Heart right ventricle (tissue), 16 donors: ENCODE measurements around the gene GLCE. TPM values are rescaled to one million over a fixed set of nuclear protein-coding genes. Genes with fewer than 3 reads are reported as not detected.
A peak's percentile ranks its signal among the peaks of the same experiment; 100 is the strongest.

Source experiments
- ATAC-seq, 8 donors: fragments of 200-7000 bp; cut with Tn5 transposase; one replicate each; pipeline ENCODE4 v1.9.1; 2020; ENCODE audit warnings: mild to moderate bottlenecking in 8 of 8, moderate library complexity in 8 of 8, moderate number of reproducible peaks in 1 of 8
- DNase-seq, 2 donors: peaks; one replicate each; pipeline ENCODE4 v3.0.0-alpha.2; 2020
- H3K27ac ChIP-seq, 10 donors: fragments of 200-600 bp; sonication (generic) in 2 of 10; one replicate each; pipeline versions ENCODE4 v1.5.0 to v1.8.0; 2020 to 2022; ENCODE audit warnings: mild to moderate bottlenecking in 3 of 10
- H3K27me3 ChIP-seq, 7 donors: fragments of 200-600 bp; one replicate each; pipeline ENCODE4 v1.8.0; 2021 to 2022; ENCODE audit warnings: mild to moderate bottlenecking in 2 of 7
- H3K36me3 ChIP-seq, 9 donors: fragments of 200-600 bp; sonication (generic) in 1 of 9; one replicate each; pipeline versions ENCODE4 v1.5.0 to v1.8.0; 2020 to 2022; ENCODE audit warnings: mild to moderate bottlenecking in 2 of 9
- H3K4me1 ChIP-seq, 9 donors: fragments of 200-600 bp; sonication (generic) in 1 of 9; one replicate each; pipeline versions ENCODE4 v1.5.0 to v1.8.0; 2020 to 2022; ENCODE audit warnings: mild to moderate bottlenecking in 4 of 9
- H3K4me3 ChIP-seq, 10 donors: fragments of 200-600 bp; sonication (generic) in 2 of 10; one replicate each; pipeline versions ENCODE4 v1.5.0 to v1.8.0; 2020 to 2022; ENCODE audit warnings: mild to moderate bottlenecking in 7 of 10, moderate library complexity in 2 of 10
- H3K9me3 ChIP-seq, 11 donors: fragments of 200-600 bp in 10 of 11; sonication (generic) in 2 of 11; one replicate each; pipeline versions ENCODE4 v1.5.0 to v1.8.0; 2013 to 2022; ENCODE audit warnings: mild to moderate bottlenecking in 2 of 11, control low read depth in 1 of 11, moderate library complexity in 1 of 11
- WGBS, 2 donors: extraction: QIAGEN DNeasy Blood & Tissue Kit; methylation state at CpG; one replicate each; pipeline ENCODE4 v1.1.7; 2013; ENCODE audit warnings: inconsistent platforms in 1 of 2; 5-methylcytosine and 5-hydroxymethylcytosine counted together
- intact Hi-C, 10 donors: fragments of 100-400 bp; cut with DNase I; formaldehyde crosslinking; loops; one replicate each; pipeline versions ENCODE4 v1.11.1 to v1.14.2; 2022
- polyA plus RNA-seq, 2 donors: library from polyadenylated mRNA; stranded (reverse); fragments of 200-250 nt; gene quantifications; one replicate each; pipeline ENCODE4 v1.2.3, GENCODE V29; 2013
- total RNA-seq, 10 donors: library from RNA; stranded (reverse); fragmentation: NEBNext Ultra II Directional in 3 of 10; extraction: Animal tissue kit (Norgen Biotek cat#: 25700) in 3 of 10; gene quantifications; one replicate each; pipeline versions ENCODE4 v1.2.1 to v1.2.4, GENCODE V29; 2021 to 2023
- TF ChIP-seq, protein P1 (sequence below), 9 donors: fragments of 200-600 bp; sonication (generic) in 2 of 9; IDR thresholded peaks; one replicate each; pipeline versions ENCODE4 v1.5.0 to v1.8.0; 2021 to 2022; ENCODE audit warnings: antibody characterized with exemption in 9 of 9, mild to moderate bottlenecking in 5 of 9, moderate library complexity in 1 of 9
- donor health status: Arrhythmogenic right ventricular cardiomyopathy.
- donor health status: ischemic (EF 13 %, LVEDD 7.1; RV severe dilation, severe dysfunction).
- donor health status: healthy with polysubstance abuse.
- donor health status: DM: no; HTN: yes; CAD: no.
- donor health status: DM: no; HTN: no; CAD: no.
- donor health status: ischemic (EF 25% LVEDD 6.9; RV normal size, moderate dysfunction).
- donor health status: ischemic (EF 25% LVEDD 5.7; RV mildly dilated, moderate dysfunction).
- donor health status: healthy.
- donor health status: DM: yes; HTN: yes; CAD: no.
- donor health status: Ischemic cardiomyopathy.
- donor health status: ischemic (EF 35%, LVEDD 5.7; RV mildly dilated, moderate dysfunction).
- donor health status: nonischemic (EF 11% LVEDD 7.7; RV severe dilation, severe dysfunction).
- donor health status: DM: yes; HTN: yes; CAD: no.
- donor health status: PGD.
- donor health status: ischemic (EF 29% LVEDD 5.4; RV normal size, mild dysfunction).
- donor health status: nonischemic (EF 23%, LVEDD 6.1; RV moderate dilation, normal function).

GLCE gene
- total and polyA plus RNA-seq, 12 donors: 5.4 to 13.3 (median 7.5) TPM

GRCh38 chr15:69285834-69286233 lies 125.4 kb downstream of the GLCE start:
- Histone ChIP-seq H3K27ac (no peak overlapping the region), H3K4me1 (peaks cover 0 to 24% (median 12%) of the 10 kb centered on the region in 9 donors), H3K9me3 (no peaks in the 10 kb centered on the region), H3K4me3 (no peak overlapping the region), H3K27me3 (no peaks in the 10 kb centered on the region), H3K36me3 (no peaks in the 10 kb centered on the region)
- WGBS, 2 donors: 95 to 96% methylated on average over 12 of the region's 12 CpGs
- no peak for DNase-seq
- TF ChIP-seq, protein P1, sequence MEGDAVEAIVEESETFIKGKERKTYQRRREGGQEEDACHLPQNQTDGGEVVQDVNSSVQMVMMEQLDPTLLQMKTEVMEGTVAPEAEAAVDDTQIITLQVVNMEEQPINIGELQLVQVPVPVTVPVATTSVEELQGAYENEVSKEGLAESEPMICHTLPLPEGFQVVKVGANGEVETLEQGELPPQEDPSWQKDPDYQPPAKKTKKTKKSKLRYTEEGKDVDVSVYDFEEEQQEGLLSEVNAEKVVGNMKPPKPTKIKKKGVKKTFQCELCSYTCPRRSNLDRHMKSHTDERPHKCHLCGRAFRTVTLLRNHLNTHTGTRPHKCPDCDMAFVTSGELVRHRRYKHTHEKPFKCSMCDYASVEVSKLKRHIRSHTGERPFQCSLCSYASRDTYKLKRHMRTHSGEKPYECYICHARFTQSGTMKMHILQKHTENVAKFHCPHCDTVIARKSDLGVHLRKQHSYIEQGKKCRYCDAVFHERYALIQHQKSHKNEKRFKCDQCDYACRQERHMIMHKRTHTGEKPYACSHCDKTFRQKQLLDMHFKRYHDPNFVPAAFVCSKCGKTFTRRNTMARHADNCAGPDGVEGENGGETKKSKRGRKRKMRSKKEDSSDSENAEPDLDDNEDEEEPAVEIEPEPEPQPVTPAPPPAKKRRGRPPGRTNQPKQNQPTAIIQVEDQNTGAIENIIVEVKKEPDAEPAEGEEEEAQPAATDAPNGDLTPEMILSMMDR (IDR thresholded peaks at IDR 0.05): no peak
- intact Hi-C loops: no loop called here
- ATAC-seq: no peak

GRCh38 chr15:69288011-69288410 lies 127.6 kb downstream of the GLCE start:
- 83 to 90% methylated on average over 7 of the region's 7 CpGs for WGBS, 2 donors
- Histone ChIP-seq H3K4me1 (peaks cover 0 to 32% (median 13%) of the 10 kb centered on the region in 9 donors), H3K4me3 (no peak overlapping the region)

DNA sequence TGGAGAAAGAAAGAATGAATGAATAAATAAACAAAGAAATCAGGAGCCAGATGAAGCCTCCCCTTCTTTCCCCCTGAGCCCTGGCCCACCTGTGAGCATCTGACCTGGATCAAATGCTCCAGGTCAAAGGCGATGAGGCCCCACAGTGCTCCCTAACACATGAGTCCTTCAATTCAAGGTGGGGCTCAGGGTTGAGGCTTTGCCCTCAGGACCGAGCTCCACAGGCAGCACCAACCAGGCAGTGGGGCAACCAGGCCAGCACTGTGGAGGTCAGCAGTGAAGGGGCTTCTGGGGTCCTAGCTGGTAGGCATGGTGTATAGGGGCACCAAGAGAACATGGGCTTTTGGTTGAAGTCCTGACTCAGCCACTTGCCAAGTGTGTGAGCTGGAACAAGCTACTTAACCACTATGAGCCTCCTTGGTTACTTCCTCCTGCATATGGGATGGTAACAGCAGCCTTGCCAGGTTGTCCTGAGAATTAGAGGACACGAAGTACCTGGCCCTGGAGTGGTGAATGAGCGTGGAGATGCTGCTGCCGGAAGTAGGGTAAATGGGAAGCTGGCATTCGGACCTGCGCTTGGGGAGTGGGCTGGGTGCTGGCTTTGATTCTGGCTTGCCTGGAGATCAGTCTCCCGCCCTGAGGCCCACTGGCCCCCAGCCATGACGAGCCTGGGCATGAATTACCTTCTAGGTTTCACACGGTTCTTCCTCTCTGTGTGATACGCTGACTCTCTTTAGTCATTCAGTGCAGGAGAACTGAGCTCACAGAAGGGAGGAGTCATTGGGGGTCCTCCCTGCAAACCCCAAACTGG lies 128.3 kb downstream of the GLCE start:
- ATAC-seq: peak in 1 of 8 donors; percentile 13

More at GRCh38 chr15:69288011-69288410, 127.6 kb downstream of the GLCE start:
- ATAC-seq: no peak
- Histone ChIP-seq H3K27ac (peak overlapping the region in 1 of 10 donors; percentile 82), H3K27me3 (no peaks in the 10 kb centered on the region), H3K9me3 (no peaks in the 10 kb centered on the region), H3K36me3 (no peaks in the 10 kb centered on the region)
- intact Hi-C loops: no loop called here
- DNase-seq: no peak
- TF ChIP-seq, protein P1 (IDR thresholded peaks at IDR 0.05): no peak

DNA sequence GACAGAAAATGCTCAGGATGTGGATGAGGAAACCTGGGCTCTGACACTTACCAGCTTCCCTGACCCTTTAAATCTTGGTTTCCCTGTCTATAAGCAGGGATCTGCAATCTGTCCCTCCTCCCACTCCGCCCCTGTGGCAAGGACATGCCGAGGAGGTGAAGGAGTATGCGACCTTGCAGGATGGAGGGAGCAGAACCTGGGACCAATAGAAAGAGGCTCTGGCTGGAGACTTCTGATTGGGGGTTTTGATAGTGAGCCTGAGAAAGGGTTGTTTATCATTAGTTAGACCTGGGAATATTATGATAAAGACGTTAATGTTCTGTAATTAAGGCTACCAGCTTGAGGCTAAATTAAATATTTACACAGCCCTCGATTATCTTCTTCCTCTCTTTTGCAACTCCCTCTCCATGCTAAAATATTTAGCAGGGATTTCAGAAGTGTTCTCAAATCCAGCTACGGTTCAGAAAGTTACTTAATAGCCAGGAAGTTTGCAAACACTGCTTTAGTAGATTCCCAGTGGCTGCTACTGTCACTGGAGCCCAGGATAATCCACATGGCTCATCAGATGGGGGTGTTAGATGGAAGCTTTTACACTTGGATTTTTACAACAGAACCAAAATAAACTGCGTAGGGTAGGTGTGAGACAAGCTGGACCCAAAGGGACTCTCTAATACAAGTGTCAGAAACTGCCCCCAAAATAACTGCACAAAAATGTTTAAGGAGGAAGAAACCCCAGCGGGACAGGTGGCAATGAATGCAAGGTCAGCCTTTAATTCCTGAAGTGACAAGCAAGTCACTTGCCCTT lies 129.1 kb downstream of the GLCE start:
- no peak overlapping the region for H3K4me3 ChIP-seq
- no peaks in the 10 kb centered on the region for H3K9me3 ChIP-seq
- 54 to 60% methylated on average over 8 of the region's 8 CpGs for WGBS, 2 donors
- H3K4me1 ChIP-seq: peaks cover 0 to 32% (median 13%) of the 10 kb centered on the region in 9 donors
- no peak for DNase-seq
- no peaks in the 10 kb centered on the region for H3K27me3 ChIP-seq
- intact Hi-C loops: no loop called here
- peak overlapping the region in 5 of 10 donors; percentile 22 to 82 (median 54) for H3K27ac ChIP-seq
- TF ChIP-seq, protein P1 (IDR thresholded peaks at IDR 0.05): no peak
- H3K36me3 ChIP-seq: no peaks in the 10 kb centered on the region
- ATAC-seq: no peak

More for the DNA sequence above, 128.3 kb downstream of the GLCE start:
- H3K36me3 ChIP-seq: no peaks in the 10 kb centered on the region
- peaks cover 0 to 32% (median 13%) of the 10 kb centered on the region in 9 donors for H3K4me1 ChIP-seq
- WGBS, 2 donors: 96% methylated on average over 11 of the region's 11 CpGs
- intact Hi-C loops: no loop called here
- no peak for DNase-seq
- no peak overlapping the region for H3K4me3 ChIP-seq
- H3K27me3 ChIP-seq: no peaks in the 10 kb centered on the region
- TF ChIP-seq, protein P1 (IDR thresholded peaks at IDR 0.05): no peak
- H3K27ac ChIP-seq: peak overlapping the region in 1 of 10 donors; percentile 82
- H3K9me3 ChIP-seq: no peaks in the 10 kb centered on the region
